Cardiac muscle cell (in vitro differentiated cells and primary cell): Measurements from ENCODE around the gene OBSCN. TPM values are rescaled to one million over a fixed set of nuclear protein-coding genes. Genes with fewer than 3 reads are reported as not detected.
A peak's percentile ranks its signal among the peaks of the same experiment; 100 is the strongest.

Experiments used
- DNase-seq, 2 donors: peaks; one replicate each; pipeline versions ENCODE4 v3.0.0 to v3.0.0-alpha.2; 2010 to 2017; ENCODE audit warnings: low read depth in 1 of 2, low spot score in 1 of 2
- H3K27ac ChIP-seq: fragments of 200-600 bp; sonication (generic); 2 replicates; pipeline ENCODE4 v1.5.1; 2016
- H3K27me3 ChIP-seq: fragments of 200-600 bp; sonication (generic); 2 replicates; pipeline ENCODE4 v1.6.0; 2016; ENCODE audit warnings: control low read depth
- H3K36me3 ChIP-seq: fragments of 200-600 bp; sonication (generic); 2 replicates; pipeline ENCODE4 v1.5.1; 2016; ENCODE audit warnings: control low read depth
- H3K4me1 ChIP-seq: fragments of 200-600 bp; sonication (generic); 2 replicates; pipeline ENCODE4 v1.8.1; 2017; ENCODE audit warnings: low read depth, mild to moderate bottlenecking, mixed run types
- H3K4me3 ChIP-seq: fragments of 200-600 bp; sonication (generic); 2 replicates; pipeline ENCODE4 v1.5.1; 2016; ENCODE audit warnings: mild to moderate bottlenecking
- H3K9me3 ChIP-seq: fragments of 200-600 bp; sonication (generic); 2 replicates; pipeline ENCODE4 v1.5.1; 2017; ENCODE audit warnings: low read depth, mild to moderate bottlenecking, control low read depth
- polyA plus RNA-seq: library from polyadenylated mRNA; unstranded; fragments of >200 nt; fragmentation: Nextera tagmentation; extraction: Ambion mirVana; gene quantifications from 2 replicates; pipeline ENCODE4 v1.2.1, GENCODE V29; 2016
- total RNA-seq: library from RNA; depleted of rRNA; stranded (reverse); fragments of >200 nt; gene quantifications from 2 replicates; pipeline ENCODE4 v1.2.3, GENCODE V29; 2016
- TF ChIP-seq, protein P1 (sequence below): IDR thresholded peaks from 2 replicates; pipeline ENCODE4 v1.5.1; 2012; ENCODE audit warnings: low read depth, mild to moderate bottlenecking, low read length

OBSCN gene
- total and polyA plus RNA-seq, 2 experiments from 2014 or later: 87.1 to 390 TPM

- Histone ChIP-seq H3K9me3 (no peaks in the 10 kb centered on the region), H3K36me3 (peaks cover 3% of the 10 kb centered on the region), H3K4me1 (no peaks in the 10 kb centered on the region), H3K27ac (peak overlapping the region; percentile 76), H3K4me3 (no peak overlapping the region), H3K27me3 (no peaks in the 10 kb centered on the region)
- no peak for DNase-seq
- TF ChIP-seq, protein P1, sequence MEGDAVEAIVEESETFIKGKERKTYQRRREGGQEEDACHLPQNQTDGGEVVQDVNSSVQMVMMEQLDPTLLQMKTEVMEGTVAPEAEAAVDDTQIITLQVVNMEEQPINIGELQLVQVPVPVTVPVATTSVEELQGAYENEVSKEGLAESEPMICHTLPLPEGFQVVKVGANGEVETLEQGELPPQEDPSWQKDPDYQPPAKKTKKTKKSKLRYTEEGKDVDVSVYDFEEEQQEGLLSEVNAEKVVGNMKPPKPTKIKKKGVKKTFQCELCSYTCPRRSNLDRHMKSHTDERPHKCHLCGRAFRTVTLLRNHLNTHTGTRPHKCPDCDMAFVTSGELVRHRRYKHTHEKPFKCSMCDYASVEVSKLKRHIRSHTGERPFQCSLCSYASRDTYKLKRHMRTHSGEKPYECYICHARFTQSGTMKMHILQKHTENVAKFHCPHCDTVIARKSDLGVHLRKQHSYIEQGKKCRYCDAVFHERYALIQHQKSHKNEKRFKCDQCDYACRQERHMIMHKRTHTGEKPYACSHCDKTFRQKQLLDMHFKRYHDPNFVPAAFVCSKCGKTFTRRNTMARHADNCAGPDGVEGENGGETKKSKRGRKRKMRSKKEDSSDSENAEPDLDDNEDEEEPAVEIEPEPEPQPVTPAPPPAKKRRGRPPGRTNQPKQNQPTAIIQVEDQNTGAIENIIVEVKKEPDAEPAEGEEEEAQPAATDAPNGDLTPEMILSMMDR: no peak
These were observed 153.7 kb downstream of the OBSCN start for GRCh38 chr1:228361314-228362140.

- H3K27me3 ChIP-seq: no peaks in the 10 kb centered on the region
- peak overlapping the region; percentile 9 for H3K27ac ChIP-seq
- H3K9me3 ChIP-seq: no peaks in the 10 kb centered on the region
- TF ChIP-seq, protein P1: no peak
- no peak for DNase-seq
- H3K4me3 ChIP-seq: no peak overlapping the region
- H3K4me1 ChIP-seq: peaks cover 5% of the 10 kb centered on the region
- peaks cover 3% of the 10 kb centered on the region for H3K36me3 ChIP-seq
These were observed 154.5 kb downstream of the OBSCN start for GRCh38 chr1:228362141-228362883.

DNA sequence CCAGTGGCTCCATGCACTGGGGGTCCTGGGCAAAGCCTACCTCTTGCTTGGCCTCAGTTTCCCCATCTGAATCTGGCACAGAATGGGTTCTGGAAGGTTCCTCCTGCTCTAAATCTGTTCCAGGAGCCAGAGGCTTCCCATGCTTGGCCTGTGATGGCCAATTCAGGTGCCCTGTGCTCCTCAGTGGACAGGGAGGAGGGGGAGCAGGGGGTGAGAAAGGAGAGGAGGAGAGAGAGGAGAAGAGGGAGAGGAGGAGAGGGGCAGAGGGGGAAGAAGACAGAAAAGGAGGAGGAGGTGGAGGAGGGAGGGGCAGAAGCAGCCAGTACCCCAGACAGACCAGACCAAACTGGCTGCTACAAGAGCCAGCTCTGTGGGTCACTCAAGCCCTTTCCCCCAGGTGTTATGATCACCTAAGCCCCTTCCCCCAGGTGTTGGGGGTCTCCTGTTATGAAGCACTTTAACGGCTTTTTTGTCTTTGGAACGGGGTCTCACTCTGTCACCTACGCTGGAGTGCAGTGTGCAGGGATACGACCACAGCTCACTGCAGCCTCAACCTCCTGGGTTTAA, 155.1 kb downstream of the OBSCN start:
- Histone ChIP-seq H3K36me3 (peaks cover 3% of the 10 kb centered on the region), H3K27me3 (no peaks in the 10 kb centered on the region), H3K4me1 (peaks cover 10% of the 10 kb centered on the region), H3K9me3 (no peaks in the 10 kb centered on the region), H3K27ac (peak overlapping the region; percentile 9), H3K4me3 (no peak overlapping the region)
- TF ChIP-seq, protein P1: no peak
- no peak for DNase-seq

GRCh38 chr1:228363686-228364067, 155.8 kb downstream of the OBSCN start:
- Histone ChIP-seq H3K9me3 (no peaks in the 10 kb centered on the region), H3K27me3 (no peaks in the 10 kb centered on the region), H3K27ac (peak overlapping the region; percentile 48), H3K4me1 (peaks cover 17% of the 10 kb centered on the region), H3K4me3 (no peak overlapping the region), H3K36me3 (no peaks in the 10 kb centered on the region)
- DNase-seq: no peak
- TF ChIP-seq, protein P1: no peak

DNA sequence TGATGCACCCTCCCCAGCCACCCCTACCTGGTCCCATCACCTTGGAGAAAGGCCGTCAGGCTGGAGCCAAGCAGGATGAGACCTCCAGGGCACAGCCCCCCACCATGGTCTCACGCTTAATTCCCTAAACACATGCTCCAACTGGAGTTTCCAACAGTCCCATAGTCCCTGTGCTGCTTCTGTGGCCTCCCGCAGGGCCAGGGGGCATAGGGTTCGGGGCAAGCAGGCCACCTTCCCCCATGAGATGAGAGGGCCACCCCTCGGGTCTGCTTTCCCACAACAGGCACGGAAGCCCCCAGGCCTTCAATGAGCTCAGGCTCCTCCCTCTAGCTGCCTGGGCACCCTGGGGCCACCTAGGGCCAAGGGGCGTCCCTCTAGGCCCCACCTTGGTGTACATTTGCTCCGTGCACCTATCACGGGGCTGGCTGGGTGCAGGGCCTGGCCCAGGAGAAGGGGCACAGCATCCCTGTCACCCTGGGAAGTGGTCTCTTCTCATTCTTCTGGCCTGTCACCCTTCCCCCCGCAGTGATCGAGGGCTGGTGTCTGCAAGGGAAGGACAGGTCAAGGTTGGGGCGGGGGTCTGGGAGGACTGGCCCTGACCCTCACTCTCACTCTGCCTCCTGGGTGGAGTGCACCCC, 156.3 kb downstream of the OBSCN start:
- no peak for DNase-seq
- TF ChIP-seq, protein P1: no peak
- peak overlapping the region; percentile 48 for H3K27ac ChIP-seq

More for the DNA sequence above, 156.3 kb downstream of the OBSCN start:
- Histone ChIP-seq H3K4me1 (peaks cover 21% of the 10 kb centered on the region), H3K4me3 (no peak overlapping the region), H3K36me3 (no peaks in the 10 kb centered on the region), H3K9me3 (no peaks in the 10 kb centered on the region), H3K27me3 (no peaks in the 10 kb centered on the region)
